Hepatic stellate cell (primary cell): Measurements from ENCODE around the gene LRMDA.
"Not testable (repeated sequence)": the region's sequence is repeated elsewhere in the genome, so short reads cannot be mapped to it uniquely, and the experiment has no call there.

Experiments
- DNase-seq: peaks from one replicate; pipeline ENCODE4 v3.0.0; 2011; ENCODE audit warnings: low spot score

Gene LRMDA

GRCh38 chr10:76051007-76051936 lies 619.8 kb downstream of the LRMDA start:
- no peak for DNase-seq

- no peak for DNase-seq
These were observed 621.5 kb downstream of the LRMDA start for GRCh38 chr10:76052682-76053503.

DNA sequence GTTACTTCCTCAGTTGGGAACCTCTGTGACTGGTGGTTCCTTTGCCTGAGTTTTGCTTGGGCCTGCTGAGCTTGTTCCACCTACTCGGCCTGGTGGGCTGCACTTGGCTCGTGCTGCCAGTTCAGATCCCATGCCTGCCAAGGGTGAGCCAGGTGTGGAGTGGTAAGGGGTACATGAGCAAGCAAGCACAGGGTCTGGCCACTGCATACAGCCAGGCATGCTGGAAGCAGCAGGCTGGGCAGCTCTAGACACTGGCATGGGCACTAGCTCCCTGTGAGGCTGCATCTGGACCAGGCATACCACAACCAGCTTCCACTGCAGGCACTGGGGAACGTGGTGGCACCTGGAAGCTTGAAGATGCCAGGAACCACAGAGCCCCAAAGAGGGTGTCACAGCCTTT lies 624.0 kb downstream of the LRMDA start:
- DNase-seq: no peak

GRCh38 chr10:76055963-76056362 lies 624.5 kb downstream of the LRMDA start:
- DNase-seq: no peak

DNA sequence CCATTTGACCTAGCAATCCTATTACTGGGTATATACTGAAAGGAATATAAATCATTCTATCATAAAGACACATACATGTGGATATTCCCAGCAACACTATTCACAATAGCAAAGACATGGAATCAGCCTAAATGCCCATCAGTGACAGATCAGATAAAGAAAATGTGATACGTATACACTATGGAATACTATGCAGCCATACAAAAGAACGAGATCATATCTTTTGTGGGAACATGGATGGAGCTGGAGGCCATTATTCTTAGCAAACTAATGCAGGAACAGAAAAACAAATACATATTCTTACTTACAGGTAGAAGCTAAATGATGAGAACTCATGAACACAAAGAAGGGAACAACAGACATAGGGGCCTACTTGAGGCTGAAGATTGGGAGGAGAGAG lies 629.6 kb downstream of the LRMDA start:
- DNase-seq: not testable (repeated sequence)

- no peak for DNase-seq
These were observed 635.0 kb downstream of the LRMDA start for GRCh38 chr10:76066457-76066856.

GRCh38 chr10:76067447-76067846 lies 636.0 kb downstream of the LRMDA start:
- DNase-seq: no peak

- DNase-seq: no peak
These were observed 637.4 kb downstream of the LRMDA start for GRCh38 chr10:76068856-76069255.

DNA sequence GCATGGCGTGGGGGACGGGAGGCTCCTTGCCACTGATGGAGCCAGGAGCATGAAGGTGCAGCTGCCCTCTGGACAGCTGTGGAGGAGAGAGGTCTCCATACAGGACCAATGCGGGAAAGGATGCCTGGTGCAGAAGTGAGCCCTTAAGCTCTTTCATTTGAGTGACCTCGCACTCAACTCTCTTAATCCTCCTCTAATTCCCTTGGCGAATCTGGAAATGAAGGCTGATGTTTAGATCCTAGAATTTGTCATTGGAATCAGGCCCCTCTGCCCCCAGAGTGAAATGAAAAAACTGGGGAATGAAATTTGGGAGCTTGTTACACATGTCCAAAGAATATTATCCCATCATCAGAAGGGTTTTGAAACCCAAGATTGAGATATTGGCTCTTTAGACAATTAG lies 639.5 kb downstream of the LRMDA start:
- no peak for DNase-seq

DNA sequence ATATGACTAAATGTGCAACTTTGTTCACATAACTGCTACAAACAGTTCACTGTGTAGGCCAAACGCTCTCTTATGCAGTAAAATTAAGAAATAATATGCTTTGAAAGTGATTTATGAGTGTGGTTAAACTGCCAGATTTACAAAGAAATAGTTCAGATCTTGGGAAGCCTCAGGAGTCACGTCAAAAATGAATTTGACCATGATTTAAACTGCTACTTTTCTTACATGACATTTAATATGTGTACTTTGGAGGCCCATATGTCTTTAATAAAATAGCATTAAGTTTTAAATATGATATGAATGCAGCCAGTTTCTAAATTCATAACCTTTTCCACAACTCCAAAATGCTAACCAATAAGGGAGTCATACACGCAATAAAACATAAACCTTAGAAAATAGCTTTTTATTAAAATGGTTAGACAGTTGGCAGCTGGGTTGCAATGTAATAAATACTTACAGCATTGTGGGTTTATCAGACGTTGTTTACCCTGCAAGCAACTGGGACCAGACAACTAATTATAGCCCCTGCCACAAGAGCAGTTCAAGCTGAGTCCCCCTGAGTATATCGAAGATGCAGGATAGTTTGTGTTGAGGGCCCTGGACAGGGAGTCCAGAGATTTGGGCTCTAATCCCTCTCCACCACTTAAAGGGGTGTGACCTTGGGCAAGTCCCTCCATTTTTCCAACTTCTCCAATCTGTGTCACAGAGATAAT lies 640.4 kb downstream of the LRMDA start:
- no peak for DNase-seq

GRCh38 chr10:76072384-76072783 lies 641.0 kb downstream of the LRMDA start:
- DNase-seq: no peak

DNA sequence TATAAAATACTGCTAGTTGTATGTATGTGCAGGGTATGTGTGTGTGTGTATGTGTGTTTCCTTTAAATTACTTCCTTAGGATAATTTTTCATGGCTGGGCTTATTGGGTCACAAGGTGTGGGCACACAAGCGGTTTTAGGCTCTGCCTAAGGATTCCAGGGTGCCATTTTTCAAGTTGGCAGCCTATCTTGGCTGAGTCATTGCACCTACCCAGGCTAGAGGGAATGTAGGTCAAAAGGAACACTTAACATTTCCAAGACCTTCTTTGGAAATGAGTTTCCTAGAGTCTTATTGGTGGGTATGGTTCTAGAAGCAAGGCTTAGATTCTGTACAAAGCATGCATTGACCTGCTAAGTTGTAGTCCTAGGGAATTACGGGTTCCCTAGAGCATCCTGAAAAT lies 642.1 kb downstream of the LRMDA start:
- no peak for DNase-seq

DNA sequence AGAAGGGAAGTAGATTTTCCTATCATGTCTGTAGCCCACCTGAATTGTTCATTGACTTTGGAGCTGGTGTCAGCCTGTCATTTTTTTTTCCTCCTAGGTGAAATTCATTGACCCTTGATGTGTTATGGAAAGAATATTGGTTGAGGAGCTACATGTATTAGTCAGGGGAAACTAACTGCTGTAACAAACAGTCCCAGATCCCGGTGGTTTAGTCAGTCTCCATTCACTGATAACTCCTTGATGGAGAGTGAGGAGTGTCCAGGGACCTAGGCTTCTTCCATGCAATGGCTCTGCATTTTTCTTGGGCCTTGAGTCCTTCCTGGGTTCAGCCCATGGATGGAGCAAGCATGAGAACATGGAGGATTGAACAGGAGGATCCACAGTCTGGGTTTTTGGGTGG lies 643.2 kb downstream of the LRMDA start:
- DNase-seq: no peak

DNA sequence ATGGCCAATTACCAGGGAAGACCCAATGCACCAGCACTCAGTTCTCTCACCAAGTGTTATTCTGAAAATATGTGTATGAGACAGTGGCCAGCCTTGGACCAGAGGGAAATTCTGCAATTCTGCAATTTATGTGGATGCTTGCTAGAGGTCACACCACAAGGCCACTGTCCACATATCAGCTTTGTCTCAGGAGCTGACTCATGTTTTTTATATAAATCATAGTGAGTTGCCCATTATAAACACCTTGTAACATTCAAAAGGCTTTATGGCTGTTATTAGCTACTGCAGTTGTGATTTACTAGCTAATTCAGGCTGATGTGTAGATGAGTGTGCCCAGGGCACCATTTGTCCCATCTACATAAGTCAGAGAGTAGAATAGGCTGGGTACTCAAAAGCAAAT lies 649.0 kb downstream of the LRMDA start:
- DNase-seq: peak; percentile 30

GRCh38 chr10:76080991-76081390 lies 649.6 kb downstream of the LRMDA start:
- DNase-seq: no peak

GRCh38 chr10:76082232-76082631 lies 650.8 kb downstream of the LRMDA start:
- no peak for DNase-seq

- DNase-seq: no peak
These were observed 651.5 kb downstream of the LRMDA start for GRCh38 chr10:76082956-76083355.

DNA sequence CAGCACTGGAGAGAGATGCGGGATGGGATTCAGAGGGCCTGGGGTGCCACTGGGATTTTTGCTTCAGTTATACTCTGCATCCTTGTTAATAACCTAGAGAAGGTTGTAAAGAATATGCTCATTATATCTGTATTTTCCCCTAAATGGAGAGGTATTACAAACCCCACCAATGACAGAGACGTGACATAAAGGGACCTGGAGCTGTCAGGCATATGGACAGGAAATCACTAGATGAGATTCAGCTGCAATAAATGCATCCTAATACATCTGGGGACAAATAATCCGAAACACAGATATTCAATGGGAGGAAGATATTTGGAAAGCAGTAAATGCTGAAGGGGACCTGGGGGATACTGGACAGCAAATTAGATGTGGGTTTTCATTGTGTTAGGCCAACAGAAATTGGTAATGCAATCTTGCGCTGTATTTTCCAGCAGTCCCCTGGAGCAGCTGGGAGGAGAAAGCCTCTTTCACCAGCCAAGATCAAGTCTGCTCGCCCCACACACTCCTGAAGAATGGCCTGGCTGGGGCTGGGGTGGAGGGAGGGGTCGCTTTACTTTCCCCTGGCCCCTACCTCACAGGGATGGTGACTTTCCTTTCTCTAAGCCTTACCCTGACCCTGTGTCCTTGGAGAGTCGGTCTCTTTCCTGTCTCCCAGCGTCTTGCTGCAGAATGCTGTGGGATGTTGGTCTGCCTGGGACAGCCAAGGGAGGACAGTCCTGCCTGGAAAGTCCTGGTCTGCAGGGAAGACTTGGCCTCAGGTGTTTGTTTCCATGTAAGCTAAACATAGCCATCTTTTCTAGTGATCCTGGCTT lies 653.8 kb downstream of the LRMDA start:
- no peak for DNase-seq

GRCh38 chr10:76085817-76086167 lies 654.4 kb downstream of the LRMDA start:
- DNase-seq: no peak

GRCh38 chr10:76086170-76086760 lies 654.8 kb downstream of the LRMDA start:
- no peak for DNase-seq
